Ammon's horn (tissue), 1 donor: ENCODE data around the gene ARHGAP32.
A peak's percentile ranks its signal among the peaks of the same experiment; 100 is the strongest.

Experiments
- DNase-seq: peaks from one replicate; pipeline ENCODE4 v3.0.0-alpha.2; 2016; ENCODE audit warnings: low spot score

The ARHGAP32 gene

GRCh38 chr11:129115652-129116586 lies 76.2 kb downstream of the ARHGAP32 start:
- DNase-seq = no peak

GRCh38 chr11:129109701-129110100 lies 82.4 kb downstream of the ARHGAP32 start:
- no peak for DNase-seq

GRCh38 chr11:129106788-129107187 lies 85.3 kb downstream of the ARHGAP32 start:
- no peak for DNase-seq

GRCh38 chr11:129102756-129103155 lies 89.4 kb downstream of the ARHGAP32 start:
- no peak for DNase-seq

GRCh38 chr11:129102225-129102624 lies 89.9 kb downstream of the ARHGAP32 start:
- no peak for DNase-seq

GRCh38 chr11:129093283-129093682 lies 98.8 kb downstream of the ARHGAP32 start:
- no peak for DNase-seq

- DNase-seq = no peak
Observed at GRCh38 chr11:129090056-129090455, 102.1 kb downstream of the ARHGAP32 start.

- DNase-seq = no peak
Observed at GRCh38 chr11:129089279-129089678, 102.8 kb downstream of the ARHGAP32 start.

- DNase-seq = no peak
Observed at GRCh38 chr11:129086976-129087375, 105.1 kb downstream of the ARHGAP32 start.

GRCh38 chr11:129077191-129077590 lies 114.9 kb downstream of the ARHGAP32 start:
- no peak for DNase-seq

GRCh38 chr11:129075757-129076156 lies 116.4 kb downstream of the ARHGAP32 start:
- DNase-seq = no peak

- no peak for DNase-seq
Observed at GRCh38 chr11:129067454-129067853, 124.7 kb downstream of the ARHGAP32 start.

- no peak for DNase-seq
Observed at GRCh38 chr11:129066229-129066628, 125.9 kb downstream of the ARHGAP32 start.

- no peak for DNase-seq
Observed at GRCh38 chr11:129063118-129063517, 129.0 kb downstream of the ARHGAP32 start.

- no peak for DNase-seq
Observed at GRCh38 chr11:129061492-129062230, 130.5 kb downstream of the ARHGAP32 start.

GRCh38 chr11:129056916-129057315 lies 135.2 kb downstream of the ARHGAP32 start:
- DNase-seq = no peak

GRCh38 chr11:129055196-129055595 lies 136.9 kb downstream of the ARHGAP32 start:
- DNase-seq = no peak

GRCh38 chr11:129048911-129049310 lies 143.2 kb downstream of the ARHGAP32 start:
- DNase-seq = no peak

GRCh38 chr11:129045150-129045549 lies 147.0 kb downstream of the ARHGAP32 start:
- DNase-seq = no peak

GRCh38 chr11:129042503-129042902 lies 149.6 kb downstream of the ARHGAP32 start:
- no peak for DNase-seq

GRCh38 chr11:129041611-129042018 lies 150.5 kb downstream of the ARHGAP32 start:
- DNase-seq = peak; percentile 12

GRCh38 chr11:129040934-129041333 lies 151.2 kb downstream of the ARHGAP32 start:
- DNase-seq = no peak

GRCh38 chr11:129035244-129035643 lies 156.9 kb downstream of the ARHGAP32 start:
- DNase-seq = peak; percentile 7
